AG09319 (cell line): ENCODE data around the gene SCN4B.

Source experiments
- DNase-seq: peaks from one replicate; pipeline ENCODE4 v3.0.0-alpha.2; 2010; ENCODE audit warnings: low read depth; ENCODE audit errors: extremely low read depth
- CTCF ChIP-seq: IDR thresholded peaks from 2 replicates; pipeline ENCODE4 v1.5.1; 2011; ENCODE audit warnings: low read depth, mild to moderate bottlenecking, inconsistent platforms, low read length, moderate library complexity

SCN4B gene

GRCh38 chr11:118155776-118156530 lies 3.3 kb upstream of the SCN4B start:
- DNase-seq, result no peak
- TF ChIP-seq CTCF, result no peak

GRCh38 chr11:118154641-118155040 lies 2.0 kb upstream of the SCN4B start:
- TF ChIP-seq CTCF, result no peak
- no peak for DNase-seq

GRCh38 chr11:118153976-118154375 lies 1.4 kb upstream of the SCN4B start:
- TF ChIP-seq CTCF, result no peak
- DNase-seq, result no peak

GRCh38 chr11:118153516-118153915 lies 893 bp upstream of the SCN4B start:
- TF ChIP-seq CTCF, result no peak

GRCh38 chr11:118152020-118152551 lies 537 bp downstream of the SCN4B start:
- TF ChIP-seq CTCF, result no peak
- no peak for DNase-seq

More at GRCh38 chr11:118153516-118153915, 893 bp upstream of the SCN4B start:
- DNase-seq, result no peak

- DNase-seq, result no peak
- TF ChIP-seq CTCF, result no peak
Observed at GRCh38 chr11:118151431-118151830, 1.2 kb downstream of the SCN4B start.

GRCh38 chr11:118149493-118149892 lies 3.1 kb downstream of the SCN4B start:
- TF ChIP-seq CTCF, result no peak
- no peak for DNase-seq
